Nucleus accumbens (tissue), 56 donors: ENCODE results near the gene CTSC.
A peak's percentile ranks its signal among the peaks of the same experiment; 100 is the strongest.

Source experiments
- DNase-seq, 56 donors: peaks; one replicate each; lab custom pipeline; 2025; lab: John Stamatoyannopoulos, UW

CTSC gene

DNA sequence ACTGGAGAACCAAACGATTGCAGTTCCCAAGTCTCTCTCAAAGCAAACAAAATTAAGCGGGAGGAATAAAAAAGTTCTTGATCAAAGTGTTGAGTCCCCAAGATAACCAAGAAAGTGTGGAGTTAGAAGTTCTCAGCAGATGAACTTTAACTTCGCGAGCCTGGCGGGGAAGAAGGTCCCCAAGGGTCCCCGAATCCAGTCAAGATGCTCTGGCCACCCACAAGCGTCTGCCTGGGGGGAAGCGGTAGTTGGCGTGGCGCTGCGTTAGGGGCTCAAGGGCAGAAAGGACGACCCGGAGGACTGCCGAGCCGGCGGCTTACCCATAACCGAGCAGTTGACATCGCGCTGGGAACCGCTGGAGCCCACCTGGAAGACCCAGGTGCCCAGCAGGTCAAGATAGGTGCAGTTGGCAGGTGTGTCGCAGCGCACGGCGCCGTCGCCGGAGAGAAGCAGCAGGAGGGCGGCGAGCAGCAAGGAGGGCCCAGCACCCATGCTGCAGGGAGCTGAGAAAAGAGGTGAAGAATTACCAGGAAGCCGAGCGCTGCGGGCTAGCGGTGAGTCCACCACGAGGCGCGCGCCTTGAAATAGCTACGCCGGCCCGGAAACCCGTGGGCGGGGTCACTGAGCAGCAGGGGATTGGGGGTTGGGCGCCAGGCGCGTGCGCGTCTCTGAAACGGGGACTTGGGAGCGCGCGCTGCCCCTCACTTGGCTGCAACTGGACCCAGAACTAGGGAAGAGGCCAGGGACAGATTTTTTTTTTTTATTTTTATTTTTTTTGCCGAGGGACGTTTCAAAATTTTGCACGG lies at the start of gene CTSC:
Gene CTSC, minus strand, starts transcription at position 556 of the 806 bp plus-strand sequence. Its CDS starts 64 bp downstream, at position 492.
- DNase-seq: peak in 52 of 56 donors; percentile 2 to 84 (median 44)

DNA sequence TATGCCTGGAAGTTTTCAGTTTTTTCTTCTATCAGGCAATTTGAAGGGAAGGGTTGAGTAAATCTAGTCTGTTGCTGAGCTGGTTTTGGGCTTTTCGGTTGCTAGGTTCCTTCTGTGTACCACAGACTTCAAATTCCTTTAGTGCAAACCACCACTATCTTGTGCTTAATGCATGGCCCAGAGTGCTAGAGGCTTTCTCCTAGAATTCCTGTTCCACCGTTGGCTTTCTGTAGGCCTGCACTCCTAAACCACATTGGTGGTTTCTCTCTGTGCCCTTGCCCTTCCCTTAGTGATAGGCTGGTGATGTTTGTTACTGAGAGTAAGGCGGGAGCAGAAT lies 47.1 kb upstream of the CTSC start:
- DNase-seq: no peak

DNA sequence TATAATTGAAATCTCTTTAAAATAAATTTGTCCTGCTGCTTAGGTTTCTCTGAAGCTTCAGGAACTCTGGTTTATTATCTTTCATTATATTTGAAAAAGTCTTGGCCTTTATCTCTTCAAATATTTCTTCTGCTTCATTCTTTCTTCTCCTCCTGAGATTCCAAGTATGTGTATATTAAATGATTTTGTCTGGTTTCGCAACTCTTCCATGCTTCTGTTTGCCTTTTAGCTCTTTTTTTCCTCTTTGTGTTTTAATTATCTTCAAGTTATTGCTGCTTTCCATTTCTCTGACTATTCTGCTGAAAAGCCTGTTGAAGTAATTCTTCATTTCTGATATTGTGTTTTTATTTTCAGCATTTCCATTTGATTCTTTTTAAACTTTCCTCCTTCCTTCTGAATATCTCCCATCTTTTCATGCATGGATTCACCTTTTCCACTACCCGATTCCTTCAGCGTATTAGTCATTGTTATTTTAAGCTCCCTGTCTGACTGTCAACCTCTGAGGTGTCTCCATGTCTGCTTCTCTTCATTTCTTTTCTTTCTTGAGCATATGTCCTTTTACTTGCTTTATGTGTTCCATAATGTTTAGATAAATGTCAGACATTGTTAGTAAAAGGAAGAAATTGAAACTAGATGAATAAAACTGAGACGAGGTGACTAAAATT lies 46.6 kb upstream of the CTSC start:
- no peak for DNase-seq

DNA sequence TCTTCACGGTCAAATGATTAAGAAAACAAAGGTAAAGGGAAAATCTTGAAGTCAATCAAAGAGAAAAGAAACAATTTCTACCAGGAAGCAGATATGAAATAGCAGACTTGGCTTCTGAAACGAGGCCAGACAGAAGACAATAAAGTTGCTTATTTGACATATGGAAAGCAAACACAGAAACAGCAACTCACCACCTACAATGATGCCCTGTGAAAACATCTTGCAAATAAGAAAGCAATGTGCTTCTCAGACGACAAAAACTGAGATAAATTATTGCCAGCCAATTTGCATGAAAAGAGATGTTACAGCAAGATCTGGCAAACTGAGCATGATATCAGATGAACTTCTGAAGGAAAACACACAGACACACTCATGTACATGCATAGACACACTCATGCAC lies 45.9 kb upstream of the CTSC start:
- DNase-seq: no peak

DNA sequence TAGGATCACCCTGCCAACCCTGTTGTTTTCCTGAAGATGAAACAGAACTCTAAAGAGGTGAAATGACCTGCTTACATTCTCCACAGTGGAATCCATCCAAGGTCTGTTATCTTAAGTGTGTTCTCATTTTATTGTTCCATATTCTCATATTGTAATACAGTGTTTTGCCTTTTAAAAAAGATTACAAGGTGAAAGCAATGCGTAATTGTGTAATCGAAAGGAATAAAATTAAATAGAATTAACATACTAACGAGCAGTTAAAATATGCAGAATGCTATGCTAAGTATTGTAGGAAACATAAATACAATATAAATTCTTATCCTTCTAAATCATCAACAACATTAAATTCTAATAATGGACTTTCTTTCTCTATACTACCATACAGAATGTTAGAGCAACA lies 41.6 kb upstream of the CTSC start:
- no peak for DNase-seq

DNA sequence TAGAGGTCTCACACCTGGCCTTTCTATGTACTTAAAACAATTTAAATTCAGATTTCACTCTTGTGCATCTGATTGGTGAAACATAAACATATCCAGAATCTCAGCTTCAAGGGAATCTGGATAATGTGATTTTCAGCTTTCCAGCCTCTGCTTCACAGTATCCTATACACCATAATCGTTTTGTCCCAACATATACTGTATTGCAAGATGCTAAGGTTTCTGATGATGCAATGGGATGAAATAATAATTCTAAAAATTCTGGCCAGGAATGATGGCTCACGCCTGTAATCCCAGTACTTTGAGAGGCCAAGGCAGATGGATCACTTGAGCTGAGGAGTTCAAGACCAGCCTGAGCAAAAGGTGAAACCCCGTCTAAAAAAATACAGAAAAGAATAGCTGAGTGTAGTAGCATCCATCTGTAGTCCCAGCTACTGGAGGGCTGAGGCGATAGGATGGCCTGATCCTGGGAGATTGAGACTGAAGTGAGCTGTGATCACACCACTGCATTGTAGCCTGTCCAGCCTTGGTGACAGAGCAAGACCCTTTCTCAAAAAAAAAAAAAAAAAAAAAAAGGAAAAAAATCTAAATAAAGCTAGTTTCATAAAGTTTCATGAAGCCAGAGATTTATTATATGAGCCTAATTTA lies 41.0 kb upstream of the CTSC start:
- DNase-seq: no peak

DNA sequence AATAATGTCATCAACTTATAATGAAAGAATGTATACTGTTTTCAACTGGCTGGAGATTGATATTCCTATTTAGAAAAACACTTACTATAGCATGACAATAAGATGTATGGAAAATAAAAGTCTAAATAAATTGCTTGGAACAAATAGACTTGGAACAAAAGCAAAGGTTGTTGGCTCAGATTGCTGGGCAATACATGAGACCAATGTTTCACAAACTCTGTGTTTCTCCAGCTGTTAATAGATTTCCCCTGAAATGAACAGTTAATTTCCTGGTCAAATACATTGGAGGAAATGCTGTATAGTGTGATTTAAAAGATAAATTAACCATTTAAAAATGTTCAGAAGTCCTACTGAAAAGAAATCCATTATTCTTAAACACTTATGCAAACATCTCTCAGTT lies 40.1 kb upstream of the CTSC start:
- no peak for DNase-seq

DNA sequence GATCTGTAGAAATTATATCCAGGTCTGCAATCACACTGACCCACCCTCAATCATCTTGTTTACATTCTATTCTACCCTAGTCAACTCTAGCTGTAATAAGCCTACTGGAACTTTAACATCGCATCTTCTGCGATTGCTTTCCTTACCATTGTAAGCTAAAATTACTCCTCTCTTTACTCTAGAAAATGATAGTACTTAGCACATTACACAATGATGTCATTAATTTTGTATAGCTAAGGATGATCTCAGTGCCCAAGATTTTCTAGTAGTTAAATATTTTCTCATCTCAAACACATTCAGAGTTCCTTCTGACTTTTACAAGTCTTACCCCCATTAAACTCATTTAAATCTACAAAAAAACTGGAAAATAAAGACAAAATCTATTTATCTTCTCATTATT lies 39.6 kb upstream of the CTSC start:
- no peak for DNase-seq

DNA sequence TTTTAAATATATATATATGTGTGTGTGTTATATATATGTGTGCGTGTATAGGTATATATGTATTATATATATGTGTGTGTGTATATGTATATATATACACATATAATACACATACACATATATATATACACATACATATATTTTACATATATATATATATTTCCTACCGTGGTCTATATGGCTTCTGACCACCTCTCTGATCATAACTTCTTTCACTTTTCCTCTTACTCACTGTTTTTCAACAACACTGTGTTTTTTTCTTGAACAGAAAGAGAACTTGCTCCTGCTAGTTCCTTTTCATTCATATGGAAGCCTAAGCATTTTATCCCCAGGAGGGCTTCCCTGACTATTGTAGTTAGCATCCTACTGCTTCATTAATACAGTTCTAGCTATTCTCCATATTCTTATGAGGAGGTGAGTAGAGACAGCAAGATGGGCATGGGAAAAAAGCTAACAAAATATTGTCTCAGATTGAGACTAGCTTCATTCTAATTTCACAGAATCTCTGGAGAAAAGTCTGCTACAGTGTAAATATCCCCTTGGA lies 38.5 kb upstream of the CTSC start:
- DNase-seq: no peak

DNA sequence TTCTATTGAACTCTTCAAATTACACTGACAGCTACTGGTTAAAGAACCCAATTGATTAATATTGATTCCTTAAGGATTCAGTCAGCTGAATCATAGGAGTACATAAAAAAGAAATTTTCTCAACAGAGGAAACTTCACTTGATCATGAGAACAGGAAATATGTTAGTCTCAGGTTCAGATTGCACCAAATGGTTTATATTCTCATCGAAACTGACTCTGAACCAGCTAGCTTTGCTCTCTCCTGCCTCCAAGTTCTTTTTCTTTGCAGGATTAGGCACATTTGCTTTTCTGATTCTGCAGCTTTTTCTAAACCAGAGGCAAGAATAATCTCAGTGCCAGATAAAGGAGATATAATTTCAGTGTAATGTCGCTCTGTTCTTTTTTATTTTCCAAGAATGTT lies 33.2 kb upstream of the CTSC start:
- DNase-seq: no peak

DNA sequence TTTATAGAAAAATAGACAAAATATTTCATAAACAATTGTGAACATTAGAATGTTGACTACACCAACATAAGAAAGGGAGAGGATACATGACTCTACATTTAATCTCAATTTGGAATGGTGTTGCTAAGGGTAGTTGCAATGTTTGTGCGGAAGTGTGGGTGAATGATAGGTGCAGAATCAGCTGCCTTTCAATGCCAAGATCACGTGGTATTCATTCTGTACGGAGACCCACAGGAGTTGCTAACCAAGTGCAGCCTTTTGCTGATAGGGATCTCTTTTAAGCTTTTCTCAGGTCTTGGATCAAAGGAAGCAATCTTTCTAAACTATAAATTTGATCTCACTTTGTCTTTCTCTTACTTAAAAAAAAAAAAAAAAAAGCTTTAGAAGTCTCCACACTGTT lies 29.8 kb upstream of the CTSC start:
- no peak for DNase-seq

DNA sequence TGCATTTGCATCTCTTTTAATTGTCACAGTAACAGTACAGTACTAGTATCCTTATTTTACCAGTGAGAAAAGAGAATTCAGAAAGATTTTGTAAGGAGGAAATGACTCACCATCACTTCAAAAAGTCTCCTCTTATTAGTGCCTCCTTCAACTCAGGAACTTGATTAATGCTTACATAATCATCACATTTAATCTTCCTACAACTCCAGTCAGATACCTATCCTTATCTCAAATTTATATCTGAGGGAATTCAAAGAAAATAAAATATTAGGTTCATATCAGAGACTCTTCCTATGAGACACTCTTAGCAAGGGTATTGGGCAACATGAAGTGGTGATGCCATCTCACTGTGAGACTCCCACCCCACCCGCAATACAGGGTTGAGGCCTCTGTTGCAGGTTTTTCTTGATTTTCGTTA lies 26.1 kb upstream of the CTSC start:
- no peak for DNase-seq

DNA sequence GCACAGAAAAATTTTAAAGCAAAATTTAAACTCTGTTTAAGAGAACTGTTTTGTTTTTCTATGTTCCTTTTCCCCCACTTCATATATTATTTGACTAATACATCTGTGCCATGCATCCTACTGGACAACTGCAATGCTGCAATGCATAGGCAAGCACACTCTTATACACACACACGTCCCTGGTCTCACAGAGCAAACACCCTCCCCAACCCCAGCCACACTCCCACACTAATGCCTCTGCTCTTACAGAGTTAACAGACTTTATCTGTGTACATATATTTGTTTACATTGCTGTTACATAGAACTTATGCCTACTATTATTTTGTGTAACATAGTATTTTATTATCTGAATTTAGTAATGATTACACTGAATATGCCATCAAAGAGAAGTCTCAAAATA lies 25.5 kb upstream of the CTSC start:
- DNase-seq: no peak

DNA sequence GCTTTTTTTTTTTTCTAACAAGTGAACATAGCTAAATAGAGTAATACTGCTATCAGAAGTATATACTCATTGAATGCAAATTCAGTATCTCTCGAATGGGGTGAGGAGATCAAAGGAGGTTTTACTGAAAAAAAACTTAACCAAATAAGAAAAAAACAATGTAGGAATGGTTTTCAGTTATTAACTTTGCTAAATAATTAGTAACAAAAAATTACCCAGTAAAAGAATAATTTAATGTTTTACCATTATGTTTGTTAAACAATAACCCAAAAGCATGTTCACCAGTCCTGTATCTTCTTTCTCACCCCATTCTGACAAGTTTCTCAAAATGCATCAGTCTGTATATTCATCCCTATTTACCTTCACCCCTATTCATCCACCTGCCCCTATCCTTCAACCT lies 22.6 kb upstream of the CTSC start:
- no peak for DNase-seq

DNA sequence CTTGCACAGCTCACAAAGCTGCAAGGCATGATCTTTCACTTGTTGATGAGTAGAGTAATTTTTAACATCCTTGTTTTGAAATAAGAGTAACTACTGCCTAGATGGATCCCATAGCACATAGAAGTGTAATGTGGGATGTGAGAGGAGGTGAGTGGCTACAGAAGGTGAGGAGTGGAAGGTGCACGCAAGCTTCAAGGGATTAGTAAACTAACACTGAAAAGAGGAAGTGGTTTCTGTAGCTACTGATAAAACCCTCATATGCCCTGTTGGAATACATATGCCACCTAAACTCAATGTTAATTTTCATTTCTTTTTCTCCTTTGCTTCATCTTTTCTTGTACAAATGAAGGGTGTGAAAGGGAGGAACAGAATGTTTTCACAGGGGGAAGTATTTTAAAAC lies 22.0 kb upstream of the CTSC start:
- DNase-seq: no peak

DNA sequence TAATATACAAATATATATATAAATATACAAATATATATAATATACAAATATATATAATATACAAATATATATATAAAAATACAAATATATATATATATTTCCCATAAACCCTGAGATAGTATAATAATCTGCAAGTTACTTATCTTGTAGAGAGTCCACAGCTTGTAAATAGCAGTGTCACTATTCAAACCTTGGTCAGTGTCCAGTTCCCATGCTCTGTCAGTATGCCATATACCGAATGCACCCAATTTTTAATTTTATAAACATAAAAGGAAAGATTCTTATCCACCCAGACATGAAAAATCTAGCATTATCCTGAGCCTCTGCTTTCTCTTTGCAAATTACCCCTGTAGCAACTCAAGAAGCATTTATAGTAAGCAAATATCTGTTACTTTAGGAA lies 21.6 kb upstream of the CTSC start:
- no peak for DNase-seq

DNA sequence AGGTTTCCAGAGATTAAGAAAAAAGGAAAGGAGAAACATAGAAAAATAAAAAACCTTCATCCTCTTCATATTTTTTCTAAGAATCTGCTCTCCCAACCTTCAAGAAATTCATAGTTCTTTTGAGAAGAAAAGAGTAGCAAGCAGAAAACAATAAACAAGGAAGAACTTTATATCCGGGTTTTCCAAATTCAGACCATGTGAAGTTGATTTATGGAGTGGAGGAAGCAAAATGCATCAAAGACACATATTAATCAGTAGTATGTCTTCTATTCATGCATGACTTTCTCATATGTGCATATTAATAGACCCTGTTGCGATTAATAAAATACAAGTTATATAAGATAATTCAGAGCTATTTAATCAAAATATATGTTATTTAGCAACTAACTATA lies 20.5 kb upstream of the CTSC start:
- no peak for DNase-seq

DNA sequence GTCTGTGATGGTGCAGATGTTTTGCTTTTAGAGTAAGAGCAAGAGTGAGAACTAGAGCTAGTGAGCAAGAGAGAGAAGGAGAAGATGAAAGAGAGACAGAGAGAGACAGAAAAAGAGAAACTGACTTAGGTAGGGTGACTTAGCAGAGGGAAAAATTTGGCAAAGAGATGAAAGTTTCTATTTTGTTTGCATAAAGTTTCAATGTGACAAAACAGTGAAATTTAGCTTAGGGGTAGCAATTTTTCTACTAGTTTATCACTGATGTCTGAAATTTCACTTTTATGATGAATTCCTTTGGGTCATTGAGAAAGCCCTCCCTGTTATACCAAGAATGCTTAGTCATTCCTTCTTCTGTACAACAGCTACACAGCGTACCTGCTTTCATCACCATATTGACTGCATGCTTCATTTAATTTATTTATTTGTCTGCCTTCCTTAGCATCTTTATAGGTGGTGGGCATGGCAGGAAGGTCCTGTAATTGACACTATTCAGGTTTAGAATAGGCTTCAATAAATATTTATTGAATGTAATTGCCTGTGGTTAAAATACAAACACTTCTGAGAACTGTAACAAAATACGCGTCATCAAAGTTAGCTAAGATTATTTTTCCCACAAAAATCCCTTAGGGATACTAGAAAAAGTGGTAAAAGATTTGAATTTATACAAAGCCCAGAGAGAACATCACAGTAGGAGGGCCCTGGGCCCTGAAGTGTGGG lies 19.9 kb upstream of the CTSC start:
- DNase-seq: no peak

DNA sequence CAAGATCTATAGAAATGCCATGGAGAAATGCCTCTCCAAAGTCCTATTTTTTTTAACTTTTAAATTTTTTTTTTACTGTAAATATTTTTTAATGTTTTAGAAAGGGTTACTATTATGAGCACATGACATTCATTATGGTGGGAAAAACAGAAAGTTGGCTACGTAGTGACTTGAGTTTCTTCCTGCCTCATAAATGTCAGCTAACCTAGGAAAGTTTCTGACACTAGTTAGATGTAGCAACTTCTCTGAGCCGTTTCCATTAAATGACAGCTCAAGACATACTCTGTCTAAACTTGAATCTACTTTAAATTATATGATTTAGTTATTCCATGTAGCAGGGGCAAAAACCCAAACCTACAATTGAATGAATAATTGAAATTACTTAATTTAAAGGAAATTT lies 18.4 kb upstream of the CTSC start:
- DNase-seq: no peak

DNA sequence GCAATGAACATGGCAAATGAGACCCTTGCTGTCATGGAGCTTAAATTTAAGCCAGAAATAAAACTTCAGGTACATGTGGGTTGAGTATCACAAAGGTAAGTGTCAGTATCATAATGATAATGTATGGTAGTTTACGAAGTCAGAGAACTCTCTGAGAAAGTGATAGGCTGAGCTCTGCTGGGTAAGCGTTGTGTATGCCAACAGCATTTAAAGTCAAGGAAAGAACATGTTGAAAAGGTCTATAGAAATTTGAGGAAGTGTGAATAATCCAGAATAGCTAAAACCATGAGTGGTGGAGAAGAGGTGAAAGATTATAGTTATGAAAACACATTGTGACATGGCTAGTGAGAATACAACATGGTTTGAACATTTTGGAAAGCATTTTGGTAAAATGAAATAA lies 17.4 kb upstream of the CTSC start:
- no peak for DNase-seq
